Measurements from ENCODE around the gene CDK8. TPM values are rescaled to one million over a fixed set of nuclear protein-coding genes. Genes with fewer than 3 reads are reported as not detected.

CDK8 gene
- 12.1 and 17.2 TPM in 2 replicates for total RNA-seq (2014; rRNA removed; shearing (Covaris generic); ENCODE audit: low replicate concordance)

GRCh38 chr13:26253787-26254582 lies at the start of gene CDK8:
Gene CDK8, plus strand, starts transcription at chr13:26254129. Its CDS starts 513 bp downstream, at chr13:26254642.
- Histone ChIP-seq H3K36me3 (no peaks in the 10 kb centered on the region), H3K4me3 (peak within 1 kb of the TSS; percentile 83), H3K27me3 (no peaks in the 10 kb centered on the region; the same call in none of the 2 replicates), H3K9me3 (no peaks in the 10 kb centered on the region)
- peak; percentile 95 for DNase-seq

GRCh38 chr13:26208287-26208686 lies 45.6 kb upstream of the CDK8 start:
- no peak for DNase-seq
- Histone ChIP-seq H3K27me3 (no peaks in the 10 kb centered on the region), H3K4me3 (no peak overlapping the region), H3K9me3 (no peaks in the 10 kb centered on the region), H3K36me3 (peaks cover 40% of the 10 kb centered on the region)

GRCh38 chr13:26213345-26213744 lies 40.6 kb upstream of the CDK8 start:
- DNase-seq, result no peak
- Histone ChIP-seq H3K9me3 (no peaks in the 10 kb centered on the region), H3K4me3 (no peak overlapping the region), H3K36me3 (peaks cover 78% of the 10 kb centered on the region), H3K27me3 (no peaks in the 10 kb centered on the region)

GRCh38 chr13:26213982-26214381 lies 39.9 kb upstream of the CDK8 start:
- H3K27me3 ChIP-seq, result no peaks in the 10 kb centered on the region
- no peak overlapping the region for H3K4me3 ChIP-seq
- H3K9me3 ChIP-seq, result no peaks in the 10 kb centered on the region
- H3K36me3 ChIP-seq, result peaks cover 82% of the 10 kb centered on the region
- DNase-seq, result no peak

- no peak overlapping the region for H3K4me3 ChIP-seq
- H3K36me3 ChIP-seq, result peaks cover 92% of the 10 kb centered on the region
- H3K27me3 ChIP-seq, result no peaks in the 10 kb centered on the region
- no peaks in the 10 kb centered on the region for H3K9me3 ChIP-seq
- no peak for DNase-seq
These were observed 37.9 kb upstream of the CDK8 start for GRCh38 chr13:26216042-26216441.

GRCh38 chr13:26219726-26220125 lies 34.2 kb upstream of the CDK8 start:
- H3K4me3 ChIP-seq, result no peak overlapping the region; the same call in 1 of the 2 replicates
- H3K27me3 ChIP-seq, result no peaks in the 10 kb centered on the region
- H3K36me3 ChIP-seq, result peaks cover 62% of the 10 kb centered on the region
- no peak for DNase-seq
- H3K9me3 ChIP-seq, result no peaks in the 10 kb centered on the region

GRCh38 chr13:26220575-26220974 lies 33.4 kb upstream of the CDK8 start:
- DNase-seq, result peak; percentile 18
- H3K36me3 ChIP-seq, result peaks cover 54% of the 10 kb centered on the region
- no peaks in the 10 kb centered on the region for H3K27me3 ChIP-seq
- H3K9me3 ChIP-seq, result no peaks in the 10 kb centered on the region
- peak overlapping the region; percentile 82 for H3K4me3 ChIP-seq

GRCh38 chr13:26221399-26221720 lies 32.6 kb upstream of the CDK8 start:
- H3K9me3 ChIP-seq, result no peaks in the 10 kb centered on the region
- DNase-seq, result no peak
- peak overlapping the region; percentile 82 for H3K4me3 ChIP-seq
- peaks cover 46% of the 10 kb centered on the region for H3K36me3 ChIP-seq
- H3K27me3 ChIP-seq, result no peaks in the 10 kb centered on the region

GRCh38 chr13:26221721-26222519 lies 32.0 kb upstream of the CDK8 start, which contains the start of gene RNF6:
Gene RNF6, minus strand, starts transcription at chr13:26222314. Its CDS starts 2,665 bp downstream, at chr13:26219649.
- H3K27me3 ChIP-seq, result no peaks in the 10 kb centered on the region
- H3K36me3 ChIP-seq, result peaks cover 40% of the 10 kb centered on the region
- H3K9me3 ChIP-seq, result no peaks in the 10 kb centered on the region
- peak within 1 kb of the TSS; percentile 82 for H3K4me3 ChIP-seq
- DNase-seq, result peak; percentile 96

- Histone ChIP-seq H3K27me3 (no peaks in the 10 kb centered on the region), H3K9me3 (no peaks in the 10 kb centered on the region), H3K36me3 (peaks cover 34% of the 10 kb centered on the region), H3K4me3 (peak overlapping the region; percentile 82)
- DNase-seq, result no peak
These were observed 31.3 kb upstream of the CDK8 start for GRCh38 chr13:26222520-26223046.

GRCh38 chr13:26225896-26226617 lies 27.9 kb upstream of the CDK8 start:
- Histone ChIP-seq H3K27me3 (no peaks in the 10 kb centered on the region), H3K36me3 (no peaks in the 10 kb centered on the region), H3K9me3 (no peaks in the 10 kb centered on the region), H3K4me3 (no peak overlapping the region)
- no peak for DNase-seq

- H3K36me3 ChIP-seq, result no peaks in the 10 kb centered on the region
- DNase-seq, result no peak
- H3K9me3 ChIP-seq, result no peaks in the 10 kb centered on the region
- H3K27me3 ChIP-seq, result no peaks in the 10 kb centered on the region
- no peak overlapping the region for H3K4me3 ChIP-seq
These were observed 26.6 kb upstream of the CDK8 start for GRCh38 chr13:26227166-26227971.

- Histone ChIP-seq H3K9me3 (no peaks in the 10 kb centered on the region), H3K36me3 (no peaks in the 10 kb centered on the region), H3K27me3 (no peaks in the 10 kb centered on the region), H3K4me3 (no peak overlapping the region)
- peak; percentile 69 for DNase-seq
These were observed 25.8 kb upstream of the CDK8 start for GRCh38 chr13:26228096-26228495.

- no peaks in the 10 kb centered on the region for H3K36me3 ChIP-seq
- H3K9me3 ChIP-seq, result no peaks in the 10 kb centered on the region
- DNase-seq, result no peak
- H3K27me3 ChIP-seq, result no peaks in the 10 kb centered on the region
- no peak overlapping the region for H3K4me3 ChIP-seq
These were observed 24.8 kb upstream of the CDK8 start for GRCh38 chr13:26229080-26229615.

- DNase-seq, result no peak
- Histone ChIP-seq H3K27me3 (no peaks in the 10 kb centered on the region), H3K9me3 (no peaks in the 10 kb centered on the region), H3K4me3 (no peak overlapping the region), H3K36me3 (no peaks in the 10 kb centered on the region)
These were observed 23.2 kb upstream of the CDK8 start for GRCh38 chr13:26230703-26231102.

GRCh38 chr13:26236296-26236695 lies 17.6 kb upstream of the CDK8 start:
- no peak for DNase-seq
- Histone ChIP-seq H3K36me3 (no peaks in the 10 kb centered on the region), H3K9me3 (no peaks in the 10 kb centered on the region), H3K27me3 (no peaks in the 10 kb centered on the region), H3K4me3 (no peak overlapping the region)

All from MG63 (cell line).